Adrenal gland (tissue), 12 donors: ENCODE results near the gene SPOCK1. TPM values are rescaled to one million over a fixed set of nuclear protein-coding genes. Genes with fewer than 3 reads are reported as not detected.
A peak's percentile ranks its signal among the peaks of the same experiment; 100 is the strongest.

Source experiments
- DNase-seq, 7 donors: peaks; one replicate each; pipeline ENCODE4 v3.0.0-alpha.2; 2019 to 2020
- H3K27ac ChIP-seq, 5 donors: fragments of 200-600 bp; sonication (generic) in 4 of 5; 1 replicate in 3 of 5; 2 replicates in 2 of 5; pipeline versions ENCODE4 v1.5.1 to v1.8.0; 2016 to 2020; ENCODE audit warnings: mild to moderate bottlenecking in 1 of 5
- H3K27me3 ChIP-seq: fragments of 200-600 bp; 2 replicates; pipeline ENCODE4 v1.8.0; 2021
- H3K36me3 ChIP-seq, 2 donors: fragments of 200-600 bp; replicated peaks in 1 of 2; 1 replicate in 1 of 2; 2 replicates in 1 of 2; pipeline versions ENCODE4 v1.5.1 to v1.8.0; 2018 to 2022
- H3K4me1 ChIP-seq, 2 donors: fragments of 200-600 bp; replicated peaks in 1 of 2; 1 replicate in 1 of 2; 2 replicates in 1 of 2; pipeline versions ENCODE4 v1.5.1 to v1.8.0; 2018 to 2021
- H3K4me3 ChIP-seq, 4 donors: fragments of 200-600 bp; sonication (generic) in 3 of 4; one replicate each; pipeline ENCODE4 v1.5.1; 2016 to 2018
- H3K9me3 ChIP-seq, 3 donors: fragments of 200-600 bp; sonication (generic) in 1 of 3; replicated peaks in 1 of 3; 1 replicate in 2 of 3; 2 replicates in 1 of 3; pipeline versions ENCODE4 v1.5.1 to v1.8.0; 2016 to 2021
- CTCF ChIP-seq, 6 experiments: fragments of 450-650 bp in 4 of 6; fragments of 200-600 bp in 2 of 6; sonication (generic) in 1 of 6; IDR thresholded peaks; 1 replicate in 5 of 6; 2 replicates in 1 of 6; pipeline versions ENCODE4 v1.5.1 to v1.8.0; 2016 to 2021; ENCODE audit warnings: antibody characterized with exemption in 6 of 6, mild to moderate bottlenecking in 2 of 6, moderate library complexity in 1 of 6
- POLR2A ChIP-seq, 2 donors: fragments of 450-650 bp; IDR thresholded peaks; one replicate each; pipeline ENCODE4 v1.6.1; 2017; ENCODE audit warnings: antibody characterized with exemption in 2 of 2, mild to moderate bottlenecking in 2 of 2, moderate library complexity in 1 of 2
- WGBS, 4 donors: extraction: QIAGEN DNeasy Blood & Tissue Kit in 2 of 4; methylation state at CpG; one replicate each; pipeline versions ENCODE4 v1.1.5 to v1.1.7; 2013 to 2017; 5-methylcytosine and 5-hydroxymethylcytosine counted together
- intact Hi-C, 2 donors: fragments of 100-400 bp; cut with DNase I; formaldehyde crosslinking; loops; one replicate each; pipeline versions ENCODE4 v1.14.1 to v1.15.0; 2022 to 2023
- polyA plus RNA-seq, 3 donors: library from polyadenylated mRNA; stranded (reverse); fragments of 200-250 nt in 2 of 3; fragments of 350-450 nt in 1 of 3; fragmentation: Illumina TruSeq in 1 of 3; extraction: RNeasy Lipid Tissue Mini Kit (QIAGEN cat#74804) in 1 of 3; gene quantifications; one replicate each; pipeline ENCODE4 v1.2.3, GENCODE V29; 2013 to 2014
- total RNA-seq, 9 donors: library from RNA; depleted of rRNA in 4 of 9; stranded (reverse); fragments of >200 nt in 4 of 9; fragments of 120-200 nt in 1 of 9; fragmentation: NEBNext Ultra II Directional in 1 of 9; extraction: Animal tissue kit (Norgen Biotek cat#: 25700) in 1 of 9; gene quantifications; one replicate each; pipeline versions ENCODE4 v1.1.0 to v1.2.4, GENCODE V29; 2013 to 2023
- donor health status: healthy with polysubstance abuse.
- donor health status: Bipolar disorder and iron deficiency.
- donor health status: DM: yes; HTN: yes; CAD: no.
- donor health status: DM: no; HTN: no; CAD: no.
- donor health status: DM: no; HTN: no; CAD: no.
- donor health status: DM: yes; HTN: yes; CAD: no.

Gene SPOCK1
- total and polyA plus RNA-seq, 12 donors: 5.4 to 102 (median 55.6) TPM

DNA sequence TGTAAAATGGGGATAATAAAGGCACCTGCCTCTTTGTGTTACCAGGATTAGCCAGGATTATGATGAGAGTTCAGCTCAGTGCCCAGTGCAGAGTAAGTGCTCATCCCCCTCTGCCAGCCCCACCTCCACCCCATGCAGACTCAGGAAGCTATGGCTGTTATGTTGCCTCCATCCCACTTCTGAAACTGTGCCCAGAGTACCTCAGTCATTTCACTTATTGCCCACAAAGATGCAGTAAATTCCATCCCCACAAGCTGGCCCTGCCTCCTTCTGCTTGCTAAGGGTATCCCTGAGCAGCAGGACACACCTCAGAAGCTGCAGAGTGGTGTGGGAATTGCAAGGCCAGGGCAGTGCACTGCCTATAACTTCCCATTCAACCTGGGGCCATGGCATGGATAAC is 415.1 kb downstream of the SPOCK1 start:
- intact Hi-C loops: no loop called here
- no peak overlapping the region for H3K4me3 ChIP-seq

GRCh38 chr5:137082951-137083350 is 416.2 kb downstream of the SPOCK1 start:
- no peak for TF ChIP-seq POLR2A (IDR thresholded peaks at IDR 0.05)
- no peak for TF ChIP-seq CTCF (IDR thresholded peaks at IDR 0.05)
- intact Hi-C loops: no loop called here
- no peak for DNase-seq
- Histone ChIP-seq H3K4me1 (peaks cover 0 to 12% of the 10 kb centered on the region in 2 donors), H3K4me3 (no peak overlapping the region), H3K36me3 (no peaks in the 10 kb centered on the region), H3K27ac (no peak overlapping the region), H3K9me3 (no peaks in the 10 kb centered on the region), H3K27me3 (no peaks in the 10 kb centered on the region)
- 83 to 92% (median 88%) methylated on average over 6 of the region's 6 CpGs for WGBS, 4 donors

More for the DNA sequence above, 415.1 kb downstream of the SPOCK1 start:
- no peaks in the 10 kb centered on the region for H3K36me3 ChIP-seq
- peaks cover 0 to 12% of the 10 kb centered on the region in 2 donors for H3K4me1 ChIP-seq
- H3K27me3 ChIP-seq: no peaks in the 10 kb centered on the region
- H3K9me3 ChIP-seq: no peaks in the 10 kb centered on the region
- DNase-seq: no peak
- TF ChIP-seq CTCF (IDR thresholded peaks at IDR 0.05): no peak
- TF ChIP-seq POLR2A (IDR thresholded peaks at IDR 0.05): no peak
- no peak overlapping the region for H3K27ac ChIP-seq

DNA sequence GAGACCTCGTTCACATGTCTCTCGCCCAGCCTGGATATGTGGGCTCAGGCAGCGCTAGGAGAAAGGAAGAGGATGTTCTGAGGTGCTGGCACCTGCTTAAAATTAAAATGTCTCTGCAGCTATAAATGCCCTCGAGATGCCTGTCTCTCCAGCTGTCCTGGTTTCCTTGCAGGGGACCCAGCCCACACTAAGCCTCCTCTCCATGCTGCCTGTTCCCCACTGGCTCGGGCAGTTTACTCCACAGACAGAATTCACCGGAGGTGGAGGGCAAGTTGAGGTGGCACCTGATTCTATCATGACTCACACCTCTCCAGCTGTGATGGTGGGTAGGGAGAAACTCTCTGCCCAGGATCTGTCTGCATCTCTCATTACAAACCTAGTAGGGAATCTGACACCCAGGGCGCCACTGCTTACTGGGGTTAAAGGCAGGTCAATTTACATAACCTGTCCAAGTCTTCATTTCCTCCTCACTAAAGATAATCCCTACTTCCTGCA is 420.9 kb downstream of the SPOCK1 start:
- 59 to 78% (median 70%) methylated on average over 7 of the region's 7 CpGs for WGBS, 4 donors
- Histone ChIP-seq H3K36me3 (no peaks in the 10 kb centered on the region), H3K27me3 (no peaks in the 10 kb centered on the region), H3K9me3 (no peaks in the 10 kb centered on the region), H3K27ac (no peak overlapping the region), H3K4me3 (no peak overlapping the region), H3K4me1 (peaks cover 0 to 18% of the 10 kb centered on the region in 2 donors)
- no peak for DNase-seq
- intact Hi-C loops: loop anchor here (10.0 kb wide), 2 partner anchors 147 to 273 kb away; no protein-coding TSS in a partner anchor
- TF ChIP-seq POLR2A (IDR thresholded peaks at IDR 0.05) (no peak), CTCF (IDR thresholded peaks at IDR 0.05) (no peak)

DNA sequence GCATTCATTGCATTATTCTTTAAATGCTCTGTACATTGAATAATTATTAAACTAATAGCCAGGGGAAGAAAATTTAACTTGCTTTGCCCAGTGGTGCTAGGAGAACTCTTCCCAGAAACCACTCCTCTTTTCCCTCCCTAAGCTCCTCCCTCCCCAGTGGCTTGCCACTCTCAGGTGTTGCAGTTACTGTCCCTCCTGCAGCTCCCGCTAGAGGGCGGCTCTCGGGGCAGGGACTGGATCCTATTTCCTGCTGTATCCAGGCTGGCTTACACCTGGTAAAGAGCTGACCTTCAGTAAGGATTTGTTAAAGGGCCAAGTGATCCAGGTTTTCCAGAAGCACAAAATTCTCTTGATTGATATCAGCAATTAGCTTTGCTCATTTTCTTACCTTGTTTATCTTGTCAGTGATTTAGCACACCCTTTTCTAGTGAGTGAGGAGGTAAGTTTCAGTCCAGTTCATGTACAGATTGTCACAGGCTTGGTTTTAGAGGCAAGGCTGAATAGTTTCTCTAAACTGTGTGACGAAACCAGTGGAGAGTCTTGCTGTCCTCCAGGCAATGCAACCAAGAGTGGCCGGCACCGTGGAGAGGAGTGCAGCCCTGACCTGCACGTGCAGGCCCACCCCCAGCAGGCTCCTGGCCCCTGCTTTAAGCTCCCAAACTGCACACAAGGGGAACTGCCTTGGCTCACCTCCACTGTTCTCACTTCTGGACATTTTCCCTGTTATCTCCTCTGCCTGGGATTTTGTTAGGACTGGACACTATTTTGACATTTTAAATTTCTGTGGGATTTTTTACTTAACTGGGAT is 423.8 kb downstream of the SPOCK1 start:
- intact Hi-C loops: loop anchor here (10.0 kb wide), 2 partner anchors 149 to 271 kb away; no protein-coding TSS in a partner anchor
- Histone ChIP-seq H3K4me3 (no peak overlapping the region), H3K9me3 (no peaks in the 10 kb centered on the region), H3K27ac (peak overlapping the region in 4 of 5 donors; percentile 13 to 77 (median 45)), H3K36me3 (no peaks in the 10 kb centered on the region), H3K27me3 (no peaks in the 10 kb centered on the region), H3K4me1 (peaks cover 15 to 43% of the 10 kb centered on the region in 2 donors)
- TF ChIP-seq CTCF (IDR thresholded peaks at IDR 0.05) (peak; percentile 60 to 83 (median 73)), POLR2A (IDR thresholded peaks at IDR 0.05) (no peak)
- peak; percentile 79 to 94 (median 91) for DNase-seq
- 18 to 41% (median 28%) methylated on average over 5 to 7 of the region's 7 CpGs for WGBS, 4 donors
